Right lobe of liver (tissue), 6 donors: Measurements from ENCODE around the gene PPM1B. TPM values are rescaled to one million over a fixed set of nuclear protein-coding genes. Genes with fewer than 3 reads are reported as not detected.
A peak's percentile ranks its signal among the peaks of the same experiment; 100 is the strongest.

Experiments used
- ATAC-seq, 4 donors: fragments of 200-7000 bp; cut with Tn5 transposase; one replicate each; pipeline ENCODE4 v1.9.1; 2020; ENCODE audit warnings: mild to moderate bottlenecking in 4 of 4, moderate library complexity in 4 of 4
- DNase-seq, 3 donors: peaks; one replicate each; pipeline ENCODE4 v3.0.0-alpha.2; 2020
- H3K27ac ChIP-seq, 3 donors: fragments of 200-600 bp; one replicate each; pipeline ENCODE4 v1.8.0; 2022
- H3K27me3 ChIP-seq, 2 donors: fragments of 200-600 bp; one replicate each; pipeline ENCODE4 v1.8.0; 2022
- H3K36me3 ChIP-seq, 4 donors: fragments of 200-600 bp; sonication (generic) in 1 of 4; one replicate each; pipeline versions ENCODE4 v1.5.1 to v1.8.0; 2017 to 2022; ENCODE audit warnings: control low read depth in 1 of 4
- H3K4me1 ChIP-seq, 4 donors: fragments of 200-600 bp; sonication (generic) in 1 of 4; one replicate each; pipeline versions ENCODE4 v1.5.1 to v1.8.0; 2017 to 2022; ENCODE audit warnings: control low read depth in 1 of 4
- H3K4me3 ChIP-seq, 3 donors: fragments of 200-600 bp; one replicate each; pipeline ENCODE4 v1.8.0; 2022
- H3K9me3 ChIP-seq, 4 donors: fragments of 200-600 bp; sonication (generic) in 1 of 4; one replicate each; pipeline versions ENCODE4 v1.5.1 to v1.8.0; 2017 to 2022; ENCODE audit warnings: control low read depth in 1 of 4
- CTCF ChIP-seq, 4 donors: fragments of 200-600 bp in 3 of 4; fragments of 450-650 bp in 1 of 4; IDR thresholded peaks; one replicate each; pipeline versions ENCODE4 v1.5.1 to v1.8.0; 2016 to 2022; ENCODE audit warnings: antibody characterized with exemption in 4 of 4, mild to moderate bottlenecking in 2 of 4
- POLR2A ChIP-seq: fragments of 450-650 bp; IDR thresholded peaks from one replicate; pipeline ENCODE4 v1.6.1; 2017; ENCODE audit warnings: antibody characterized with exemption, mild to moderate bottlenecking
- WGBS: methylation state at CpG from one replicate; pipeline ENCODE4 v1.1.6; 2018; ENCODE audit warnings: low coverage, low lambda C conversion rate; ENCODE audit not compliant: insufficient coverage; ENCODE audit errors: missing lambda C conversion rate; 5-methylcytosine and 5-hydroxymethylcytosine counted together
- intact Hi-C, 2 donors: fragments of 100-400 bp; cut with DNase I; formaldehyde crosslinking; loops; one replicate each; pipeline versions ENCODE4 v1.11.2 to v1.14.1; 2022
- total RNA-seq, 6 experiments: library from RNA; depleted of rRNA in 2 of 6; stranded (reverse); fragments of >200 nt in 2 of 6; fragmentation: NEBNext Ultra II Directional in 3 of 6; extraction: Animal tissue kit (Norgen Biotek cat#: 25700) in 3 of 6; gene quantifications; one replicate each; pipeline versions ENCODE4 v1.1.0 to v1.2.4, GENCODE V29; 2016 to 2023
- donor health status: DM: no; HTN: yes; CAD: no.
- donor health status: DM: no; HTN: no; CAD: no.
- donor health status: DM: no; HTN: no; CAD: no.
- donor health status: DM: no; HTN: yes; CAD: no.
- donor health status: DM: no; HTN: yes; CAD: no.

Gene PPM1B
- total RNA-seq, 6 experiments from 2014 or later, result 20.4 to 43.3 (median 27.8) TPM

- H3K9me3 ChIP-seq, result no peaks in the 10 kb centered on the region
- no peaks in the 10 kb centered on the region for H3K36me3 ChIP-seq
- H3K4me1 ChIP-seq, result no peaks in the 10 kb centered on the region
- no peak for TF ChIP-seq POLR2A
- TF ChIP-seq CTCF (IDR thresholded peaks at IDR 0.05), result no peak
- no peaks in the 10 kb centered on the region for H3K27me3 ChIP-seq
- no peak for DNase-seq
- H3K4me3 ChIP-seq, result no peak overlapping the region
- WGBS, result 78% methylated on average over 1 of the region's 1 CpG
- H3K27ac ChIP-seq, result no peak overlapping the region
- no peak for ATAC-seq
- intact Hi-C loops, result no loop called here
Observed at GRCh38 chr2:44139741-44140140, 28.9 kb upstream of the PPM1B start.

DNA sequence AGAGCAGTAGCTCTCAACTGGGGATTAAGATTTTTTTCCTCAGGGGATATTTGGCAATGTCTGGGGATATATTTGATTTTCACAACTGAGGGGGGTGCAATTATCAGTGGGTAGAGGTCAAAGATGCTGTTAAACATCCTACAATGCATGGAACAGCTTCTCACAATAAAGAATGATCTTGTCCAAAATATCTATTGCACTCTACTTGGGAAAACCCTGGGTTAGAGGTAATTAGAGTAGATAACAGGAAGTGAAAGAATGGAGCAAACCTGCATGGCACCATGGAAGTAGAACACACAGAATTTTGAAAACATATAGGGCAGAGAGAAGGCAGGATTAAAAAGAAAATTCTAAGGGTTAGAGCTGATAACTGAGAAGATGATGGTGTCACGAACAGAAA is 26.4 kb upstream of the PPM1B start:
- Histone ChIP-seq H3K36me3 (no peaks in the 10 kb centered on the region), H3K9me3 (no peaks in the 10 kb centered on the region), H3K27me3 (no peaks in the 10 kb centered on the region), H3K27ac (no peak overlapping the region), H3K4me3 (no peak overlapping the region), H3K4me1 (no peaks in the 10 kb centered on the region)
- TF ChIP-seq CTCF (IDR thresholded peaks at IDR 0.05) (no peak), POLR2A (no peak)
- ATAC-seq (no peak), DNase-seq (no peak)
- 89% methylated on average over 1 of the region's 1 CpG for WGBS
- intact Hi-C loops, result no loop called here

DNA sequence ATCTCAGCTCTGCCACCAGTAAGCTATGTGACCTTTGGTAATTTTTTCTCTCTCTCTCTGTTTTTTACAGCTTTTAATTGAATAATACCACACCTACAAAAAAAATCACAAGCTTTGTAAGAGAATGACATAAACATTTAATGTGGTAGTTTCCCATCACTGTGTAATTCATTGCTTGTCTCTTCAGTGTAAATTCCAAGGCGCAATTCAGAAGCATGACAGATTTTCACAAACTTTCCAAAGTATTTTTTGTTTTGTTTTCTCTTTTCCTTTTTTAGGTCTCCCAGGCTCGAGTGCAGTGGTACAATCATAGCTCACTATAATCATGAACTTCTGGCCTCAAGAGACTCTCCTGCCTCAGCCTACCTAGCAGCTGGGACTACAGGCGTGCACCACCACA is 25.0 kb upstream of the PPM1B start:
- Histone ChIP-seq H3K4me3 (no peak overlapping the region), H3K36me3 (no peaks in the 10 kb centered on the region), H3K27me3 (no peaks in the 10 kb centered on the region), H3K9me3 (no peaks in the 10 kb centered on the region), H3K4me1 (no peaks in the 10 kb centered on the region), H3K27ac (no peak overlapping the region)
- TF ChIP-seq POLR2A (no peak), CTCF (IDR thresholded peaks at IDR 0.05) (no peak)
- no peak for ATAC-seq
- DNase-seq, result no peak
- intact Hi-C loops, result no loop called here
- WGBS, result 82% methylated on average over 3 of the region's 3 CpGs

GRCh38 chr2:44148999-44149398 is 19.7 kb upstream of the PPM1B start:
- WGBS, result no CpG with 5 or more reads among the region's 1 CpG
- Histone ChIP-seq H3K27me3 (no peaks in the 10 kb centered on the region), H3K36me3 (no peaks in the 10 kb centered on the region), H3K27ac (no peak overlapping the region), H3K4me3 (no peak overlapping the region), H3K4me1 (no peaks in the 10 kb centered on the region), H3K9me3 (no peaks in the 10 kb centered on the region)
- ATAC-seq (no peak), DNase-seq (no peak)
- intact Hi-C loops, result no loop called here
- no peak for TF ChIP-seq POLR2A

DNA sequence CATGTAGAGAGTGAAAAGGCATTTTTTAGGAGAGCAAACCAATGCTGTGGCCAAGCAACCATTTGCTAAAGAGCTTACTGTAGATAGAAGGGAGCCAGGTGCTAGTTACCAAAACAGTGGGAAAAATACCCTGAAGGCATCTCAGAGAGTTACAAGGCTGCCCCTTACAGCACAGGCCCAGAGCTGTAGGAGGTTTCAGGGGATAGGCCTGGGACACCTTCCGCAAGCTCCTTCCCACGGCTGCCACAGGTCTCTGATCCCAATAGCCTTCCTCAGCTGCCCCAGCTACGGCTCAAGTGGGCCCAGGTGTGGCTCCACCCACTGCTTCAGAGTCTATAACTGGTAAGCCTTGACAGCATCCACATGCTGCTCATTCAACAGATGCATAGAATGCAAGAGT is 18.2 kb upstream of the PPM1B start:
- no peak for DNase-seq
- intact Hi-C loops, result no loop called here
- Histone ChIP-seq H3K4me3 (no peak overlapping the region), H3K27ac (no peak overlapping the region), H3K4me1 (no peaks in the 10 kb centered on the region), H3K36me3 (no peaks in the 10 kb centered on the region), H3K27me3 (no peaks in the 10 kb centered on the region), H3K9me3 (no peaks in the 10 kb centered on the region)
- TF ChIP-seq POLR2A (no peak), CTCF (IDR thresholded peaks at IDR 0.05) (no peak)
- ATAC-seq, result peak in 1 of 4 donors; percentile 19
- WGBS, result no CpG with 5 or more reads among the region's 3 CpGs
